Adipocyte (in vitro differentiated cells): ENCODE measurements around the gene PABPC1L.

Experiments used
- DNase-seq: peaks from one replicate; pipeline ENCODE4 v3.0.0-alpha.2; 2015; ENCODE audit warnings: low read depth
- H3K27me3 ChIP-seq: replicated peaks from 2 replicates; pipeline ENCODE4 v1.7.0; 2013; ENCODE audit warnings: mild to moderate bottlenecking, low read length, moderate library complexity; ENCODE audit not compliant: control insufficient read depth, insufficient read depth
- H3K36me3 ChIP-seq: 2 replicates; pipeline ENCODE4 v1.7.0; 2013; ENCODE audit warnings: low read length, mild to moderate bottlenecking, moderate library complexity; ENCODE audit not compliant: control insufficient read depth, insufficient read depth, severe bottlenecking
- H3K4me1 ChIP-seq: 2 replicates; pipeline ENCODE4 v1.7.0; 2013; ENCODE audit warnings: mild to moderate bottlenecking, low read length, moderate library complexity; ENCODE audit not compliant: control insufficient read depth, insufficient read depth
- H3K4me3 ChIP-seq: 2 replicates; pipeline ENCODE4 v1.7.0; 2013; ENCODE audit warnings: mild to moderate bottlenecking, low read length, moderate library complexity
- H3K9ac ChIP-seq: 2 replicates; pipeline ENCODE4 v1.7.0; 2013; ENCODE audit warnings: mild to moderate bottlenecking, low read length, moderate library complexity
- H3K9me3 ChIP-seq: 2 replicates; pipeline ENCODE4 v1.7.0; 2013; ENCODE audit warnings: mild to moderate bottlenecking, low read length, moderate library complexity; ENCODE audit not compliant: control insufficient read depth

The PABPC1L gene

GRCh38 chr20:44885392-44886265, 24.2 kb upstream of the PABPC1L start, which contains the start of gene YWHAB:
Gene YWHAB, plus strand, starts transcription at chr20:44885705. Its CDS starts 15,829 bp downstream, at chr20:44901534.
- peak; percentile 100 for DNase-seq
- Histone ChIP-seq H3K9ac (peak within 1 kb of the TSS; percentile 99), H3K4me3 (peak within 1 kb of the TSS; percentile 99), H3K36me3 (no peaks in the 10 kb centered on the region), H3K4me1 (peaks cover 54% of the 10 kb centered on the region), H3K9me3 (no peaks in the 10 kb centered on the region), H3K27me3 (no peaks in the 10 kb centered on the region)

- peak overlapping the region; percentile 99 for H3K4me3 ChIP-seq
- H3K9me3 ChIP-seq, result no peaks in the 10 kb centered on the region
- no peaks in the 10 kb centered on the region for H3K36me3 ChIP-seq
- peak; percentile 50 for DNase-seq
- peak overlapping the region; percentile 99 for H3K9ac ChIP-seq
- peaks cover 58% of the 10 kb centered on the region for H3K4me1 ChIP-seq
- H3K27me3 ChIP-seq, result no peaks in the 10 kb centered on the region
These were observed 23.6 kb upstream of the PABPC1L start for GRCh38 chr20:44886266-44886651.

GRCh38 chr20:44886828-44887227, 23.0 kb upstream of the PABPC1L start:
- H3K4me1 ChIP-seq, result peaks cover 64% of the 10 kb centered on the region
- H3K9me3 ChIP-seq, result no peaks in the 10 kb centered on the region
- peak overlapping the region; percentile 99 for H3K4me3 ChIP-seq
- no peaks in the 10 kb centered on the region for H3K27me3 ChIP-seq
- H3K9ac ChIP-seq, result peak overlapping the region; percentile 99
- DNase-seq, result peak; percentile 37
- H3K36me3 ChIP-seq, result no peaks in the 10 kb centered on the region

- DNase-seq, result no peak
- no peaks in the 10 kb centered on the region for H3K9me3 ChIP-seq
- peak overlapping the region; percentile 99 for H3K9ac ChIP-seq
- no peaks in the 10 kb centered on the region for H3K36me3 ChIP-seq
- no peaks in the 10 kb centered on the region for H3K27me3 ChIP-seq
- H3K4me1 ChIP-seq, result peaks cover 68% of the 10 kb centered on the region
- H3K4me3 ChIP-seq, result peak overlapping the region; percentile 99
These were observed 22.4 kb upstream of the PABPC1L start for GRCh38 chr20:44887466-44887865.

- no peaks in the 10 kb centered on the region for H3K9me3 ChIP-seq
- H3K4me1 ChIP-seq, result peaks cover 71% of the 10 kb centered on the region
- H3K36me3 ChIP-seq, result no peaks in the 10 kb centered on the region
- H3K9ac ChIP-seq, result peak overlapping the region; percentile 99
- peak overlapping the region; percentile 99 for H3K4me3 ChIP-seq
- peak; percentile 42 for DNase-seq
- H3K27me3 ChIP-seq, result no peaks in the 10 kb centered on the region
These were observed 21.4 kb upstream of the PABPC1L start for GRCh38 chr20:44888226-44889103.

GRCh38 chr20:44891826-44892225, 18.0 kb upstream of the PABPC1L start:
- Histone ChIP-seq H3K36me3 (peaks cover 7% of the 10 kb centered on the region), H3K4me3 (no peak overlapping the region), H3K4me1 (peaks cover 66% of the 10 kb centered on the region), H3K9me3 (no peaks in the 10 kb centered on the region), H3K27me3 (no peaks in the 10 kb centered on the region), H3K9ac (no peak overlapping the region)
- no peak for DNase-seq

- Histone ChIP-seq H3K27me3 (no peaks in the 10 kb centered on the region), H3K36me3 (peaks cover 7% of the 10 kb centered on the region), H3K9me3 (no peaks in the 10 kb centered on the region), H3K4me3 (no peak overlapping the region), H3K4me1 (peaks cover 46% of the 10 kb centered on the region), H3K9ac (no peak overlapping the region)
- DNase-seq, result no peak
These were observed 14.9 kb upstream of the PABPC1L start for GRCh38 chr20:44894959-44895358.

GRCh38 chr20:44896583-44896982, 13.3 kb upstream of the PABPC1L start:
- Histone ChIP-seq H3K4me3 (peak overlapping the region; percentile 20), H3K9ac (no peak overlapping the region), H3K4me1 (peaks cover 35% of the 10 kb centered on the region), H3K36me3 (peaks cover 17% of the 10 kb centered on the region), H3K27me3 (no peaks in the 10 kb centered on the region), H3K9me3 (no peaks in the 10 kb centered on the region)
- peak; percentile 61 for DNase-seq

- H3K9ac ChIP-seq, result no peak overlapping the region
- no peaks in the 10 kb centered on the region for H3K27me3 ChIP-seq
- peak overlapping the region; percentile 7 for H3K4me3 ChIP-seq
- no peak for DNase-seq
- no peaks in the 10 kb centered on the region for H3K9me3 ChIP-seq
- H3K36me3 ChIP-seq, result peaks cover 23% of the 10 kb centered on the region
- peaks cover 34% of the 10 kb centered on the region for H3K4me1 ChIP-seq
These were observed 12.7 kb upstream of the PABPC1L start for GRCh38 chr20:44897133-44897532.

GRCh38 chr20:44900231-44900854, 9.5 kb upstream of the PABPC1L start:
- H3K9ac ChIP-seq, result no peak overlapping the region
- H3K4me1 ChIP-seq, result peaks cover 33% of the 10 kb centered on the region
- no peaks in the 10 kb centered on the region for H3K27me3 ChIP-seq
- peaks cover 48% of the 10 kb centered on the region for H3K36me3 ChIP-seq
- no peaks in the 10 kb centered on the region for H3K9me3 ChIP-seq
- no peak overlapping the region for H3K4me3 ChIP-seq
- DNase-seq, result no peak

- H3K9ac ChIP-seq, result no peak overlapping the region
- peaks cover 65% of the 10 kb centered on the region for H3K36me3 ChIP-seq
- no peaks in the 10 kb centered on the region for H3K9me3 ChIP-seq
These were observed 7.9 kb upstream of the PABPC1L start for GRCh38 chr20:44901974-44902373.

More at GRCh38 chr20:44901974-44902373, 7.9 kb upstream of the PABPC1L start:
- no peak for DNase-seq
- H3K27me3 ChIP-seq, result no peaks in the 10 kb centered on the region
- no peak overlapping the region for H3K4me3 ChIP-seq
- peaks cover 32% of the 10 kb centered on the region for H3K4me1 ChIP-seq
